WTC11 (cell line): Measurements from ENCODE around the gene TIMM13. TPM values are rescaled to one million over a fixed set of nuclear protein-coding genes. Genes with fewer than 3 reads are reported as not detected.

ENCODE experiments used
- EMX1 ChIP-seq: fragments of 250-450 bp; sonication (Bioruptor Pico); IDR thresholded peaks from 2 replicates; pipeline ENCODE4 v1.8.0; 2021; ENCODE audit warnings: mild to moderate bottlenecking
- MYBL2 ChIP-seq: sonication (generic); formaldehyde crosslinking; IDR thresholded peaks from 2 replicates; pipeline ENCODE4 v1.8.1; 2023; ENCODE audit warnings: mild to moderate bottlenecking, moderate library complexity, missing genetic modification reagents
- NFYB ChIP-seq: sonication (generic); formaldehyde crosslinking; conservative IDR thresholded peaks from 2 replicates; pipeline ENCODE4 v1.8.0; 2022; ENCODE audit warnings: low read depth, missing genetic modification reagents
- RELA ChIP-seq: sonication (generic); formaldehyde crosslinking; IDR thresholded peaks from 2 replicates; pipeline ENCODE4 v1.8.1; 2022; ENCODE audit warnings: missing genetic modification reagents, mild to moderate bottlenecking, borderline replicate concordance
- TEAD4 ChIP-seq: sonication (generic); formaldehyde crosslinking; IDR thresholded peaks from 2 replicates; pipeline ENCODE4 v1.8.0; 2022; ENCODE audit warnings: mild to moderate bottlenecking, missing genetic modification reagents
- total RNA-seq: library from RNA; stranded (reverse); gene quantifications from 3 replicates; pipeline ENCODE4 v1.2.3, GENCODE V29; 2021
- TF ChIP-seq, protein P1 (sequence below): sonication (generic); formaldehyde crosslinking; IDR thresholded peaks from 2 replicates; pipeline ENCODE4 v1.8.0; 2022; ENCODE audit warnings: mild to moderate bottlenecking, missing genetic modification reagents
- TF ChIP-seq, protein P2 (sequence below): sonication (generic); formaldehyde crosslinking; conservative IDR thresholded peaks from 2 replicates; pipeline ENCODE4 v1.8.1; 2022; ENCODE audit warnings: mild to moderate bottlenecking, missing genetic modification reagents
- TF ChIP-seq, protein P3 (sequence below): sonication (generic); formaldehyde crosslinking; IDR thresholded peaks from 2 replicates; pipeline ENCODE4 v1.8.0; 2022; ENCODE audit warnings: missing genetic modification reagents
- TF ChIP-seq, protein P4 (sequence below): sonication (generic); formaldehyde crosslinking; IDR thresholded peaks from 2 replicates; pipeline ENCODE4 v1.8.1; 2023; ENCODE audit warnings: mild to moderate bottlenecking, missing genetic modification reagents, borderline replicate concordance
- TF ChIP-seq, protein P5 (sequence below): sonication (generic); formaldehyde crosslinking; IDR thresholded peaks from 2 replicates; pipeline ENCODE4 v1.8.1; 2022; ENCODE audit warnings: mild to moderate bottlenecking, moderate library complexity, missing genetic modification reagents
- TF ChIP-seq, protein P6 (sequence below): sonication (generic); formaldehyde crosslinking; IDR thresholded peaks from 2 replicates; pipeline ENCODE4 v1.8.1; 2023; ENCODE audit warnings: mild to moderate bottlenecking, missing genetic modification reagents
- TF ChIP-seq, protein P7 (sequence below): sonication (generic); formaldehyde crosslinking; IDR thresholded peaks from 2 replicates; pipeline ENCODE4 v1.8.1; 2023; ENCODE audit warnings: mild to moderate bottlenecking, missing genetic modification reagents
- TF ChIP-seq, protein P8 (sequence below): fragments of 250-450 bp; sonication (Bioruptor Pico); IDR thresholded peaks from 2 replicates; pipeline ENCODE4 v2.1.2; 2022; ENCODE audit warnings: mild to moderate bottlenecking, moderate library complexity
- TF ChIP-seq, protein P9 (sequence below): fragments of 250-450 bp; sonication (Bioruptor Pico); conservative IDR thresholded peaks from 2 replicates; pipeline ENCODE4 v1.9.0; 2021; ENCODE audit warnings: mild to moderate bottlenecking

Gene TIMM13
- total RNA-seq, 1 experiment from 2014 or later, result 342 TPM

DNA sequence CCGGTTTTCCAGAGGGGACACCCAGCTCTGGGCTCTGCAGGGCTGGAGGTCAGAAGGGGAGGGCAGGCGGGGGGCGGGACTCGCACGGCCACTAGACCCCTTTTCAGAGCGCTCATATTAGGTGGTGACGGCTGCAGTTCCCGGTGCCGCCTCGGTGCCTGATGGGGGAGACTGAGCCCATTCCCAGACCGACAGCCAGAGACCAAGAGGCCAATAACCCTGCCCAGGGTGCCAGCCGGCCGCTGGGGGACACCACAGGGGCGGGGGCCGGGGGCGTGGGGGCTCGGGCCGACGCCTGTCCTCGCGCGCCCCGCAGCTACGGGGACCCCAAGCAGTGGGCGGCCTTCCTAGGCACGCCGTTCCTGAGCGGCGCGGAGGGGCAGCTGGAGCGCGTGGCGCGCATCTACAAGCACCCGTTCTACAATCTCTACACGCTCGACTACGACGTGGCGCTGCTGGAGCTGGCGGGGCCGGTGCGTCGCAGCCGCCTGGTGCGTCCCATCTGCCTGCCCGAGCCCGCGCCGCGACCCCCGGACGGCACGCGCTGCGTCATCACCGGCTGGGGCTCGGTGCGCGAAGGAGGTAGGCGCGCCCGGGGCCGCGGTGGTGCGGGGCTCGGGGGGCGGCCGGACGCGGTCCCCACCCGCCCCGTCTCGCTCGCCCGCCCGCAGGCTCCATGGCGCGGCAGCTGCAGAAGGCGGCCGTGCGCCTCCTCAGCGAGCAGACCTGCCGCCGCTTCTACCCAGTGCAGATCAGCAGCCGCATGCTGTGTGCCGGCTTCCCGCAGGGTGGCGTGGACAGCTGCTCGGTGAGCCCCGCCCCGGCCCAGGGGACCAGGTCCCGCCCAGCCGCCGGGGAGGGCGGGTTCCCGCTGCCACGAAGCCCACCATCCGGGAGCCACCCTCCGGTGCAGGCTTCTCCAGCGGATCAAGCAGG is 2.4 kb downstream of the TIMM13 start (continued):
- TF ChIP-seq, protein P1, sequence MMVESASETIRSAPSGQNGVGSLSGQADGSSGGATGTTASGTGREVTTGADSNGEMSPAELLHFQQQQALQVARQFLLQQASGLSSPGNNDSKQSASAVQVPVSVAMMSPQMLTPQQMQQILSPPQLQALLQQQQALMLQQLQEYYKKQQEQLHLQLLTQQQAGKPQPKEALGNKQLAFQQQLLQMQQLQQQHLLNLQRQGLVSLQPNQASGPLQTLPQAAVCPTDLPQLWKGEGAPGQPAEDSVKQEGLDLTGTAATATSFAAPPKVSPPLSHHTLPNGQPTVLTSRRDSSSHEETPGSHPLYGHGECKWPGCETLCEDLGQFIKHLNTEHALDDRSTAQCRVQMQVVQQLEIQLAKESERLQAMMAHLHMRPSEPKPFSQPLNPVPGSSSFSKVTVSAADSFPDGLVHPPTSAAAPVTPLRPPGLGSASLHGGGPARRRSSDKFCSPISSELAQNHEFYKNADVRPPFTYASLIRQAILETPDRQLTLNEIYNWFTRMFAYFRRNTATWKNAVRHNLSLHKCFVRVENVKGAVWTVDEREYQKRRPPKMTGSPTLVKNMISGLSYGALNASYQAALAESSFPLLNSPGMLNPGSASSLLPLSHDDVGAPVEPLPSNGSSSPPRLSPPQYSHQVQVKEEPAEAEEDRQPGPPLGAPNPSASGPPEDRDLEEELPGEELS (CRISPR knock-in tag), result peak; percentile 70; the same call in 1 of the 2 replicates
- TF ChIP-seq, protein P2, sequence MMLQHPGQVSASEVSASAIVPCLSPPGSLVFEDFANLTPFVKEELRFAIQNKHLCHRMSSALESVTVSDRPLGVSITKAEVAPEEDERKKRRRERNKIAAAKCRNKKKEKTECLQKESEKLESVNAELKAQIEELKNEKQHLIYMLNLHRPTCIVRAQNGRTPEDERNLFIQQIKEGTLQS (CRISPR knock-in tag), result no peak
- TF ChIP-seq, protein P3, sequence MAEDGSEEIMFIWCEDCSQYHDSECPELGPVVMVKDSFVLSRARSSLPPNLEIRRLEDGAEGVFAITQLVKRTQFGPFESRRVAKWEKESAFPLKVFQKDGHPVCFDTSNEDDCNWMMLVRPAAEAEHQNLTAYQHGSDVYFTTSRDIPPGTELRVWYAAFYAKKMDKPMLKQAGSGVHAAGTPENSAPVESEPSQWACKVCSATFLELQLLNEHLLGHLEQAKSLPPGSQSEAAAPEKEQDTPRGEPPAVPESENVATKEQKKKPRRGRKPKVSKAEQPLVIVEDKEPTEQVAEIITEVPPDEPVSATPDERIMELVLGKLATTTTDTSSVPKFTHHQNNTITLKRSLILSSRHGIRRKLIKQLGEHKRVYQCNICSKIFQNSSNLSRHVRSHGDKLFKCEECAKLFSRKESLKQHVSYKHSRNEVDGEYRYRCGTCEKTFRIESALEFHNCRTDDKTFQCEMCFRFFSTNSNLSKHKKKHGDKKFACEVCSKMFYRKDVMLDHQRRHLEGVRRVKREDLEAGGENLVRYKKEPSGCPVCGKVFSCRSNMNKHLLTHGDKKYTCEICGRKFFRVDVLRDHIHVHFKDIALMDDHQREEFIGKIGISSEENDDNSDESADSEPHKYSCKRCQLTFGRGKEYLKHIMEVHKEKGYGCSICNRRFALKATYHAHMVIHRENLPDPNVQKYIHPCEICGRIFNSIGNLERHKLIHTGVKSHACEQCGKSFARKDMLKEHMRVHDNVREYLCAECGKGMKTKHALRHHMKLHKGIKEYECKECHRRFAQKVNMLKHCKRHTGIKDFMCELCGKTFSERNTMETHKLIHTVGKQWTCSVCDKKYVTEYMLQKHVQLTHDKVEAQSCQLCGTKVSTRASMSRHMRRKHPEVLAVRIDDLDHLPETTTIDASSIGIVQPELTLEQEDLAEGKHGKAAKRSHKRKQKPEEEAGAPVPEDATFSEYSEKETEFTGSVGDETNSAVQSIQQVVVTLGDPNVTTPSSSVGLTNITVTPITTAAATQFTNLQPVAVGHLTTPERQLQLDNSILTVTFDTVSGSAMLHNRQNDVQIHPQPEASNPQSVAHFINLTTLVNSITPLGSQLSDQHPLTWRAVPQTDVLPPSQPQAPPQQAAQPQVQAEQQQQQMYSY (CRISPR knock-in tag), result no peak
- TF ChIP-seq, protein P4, sequence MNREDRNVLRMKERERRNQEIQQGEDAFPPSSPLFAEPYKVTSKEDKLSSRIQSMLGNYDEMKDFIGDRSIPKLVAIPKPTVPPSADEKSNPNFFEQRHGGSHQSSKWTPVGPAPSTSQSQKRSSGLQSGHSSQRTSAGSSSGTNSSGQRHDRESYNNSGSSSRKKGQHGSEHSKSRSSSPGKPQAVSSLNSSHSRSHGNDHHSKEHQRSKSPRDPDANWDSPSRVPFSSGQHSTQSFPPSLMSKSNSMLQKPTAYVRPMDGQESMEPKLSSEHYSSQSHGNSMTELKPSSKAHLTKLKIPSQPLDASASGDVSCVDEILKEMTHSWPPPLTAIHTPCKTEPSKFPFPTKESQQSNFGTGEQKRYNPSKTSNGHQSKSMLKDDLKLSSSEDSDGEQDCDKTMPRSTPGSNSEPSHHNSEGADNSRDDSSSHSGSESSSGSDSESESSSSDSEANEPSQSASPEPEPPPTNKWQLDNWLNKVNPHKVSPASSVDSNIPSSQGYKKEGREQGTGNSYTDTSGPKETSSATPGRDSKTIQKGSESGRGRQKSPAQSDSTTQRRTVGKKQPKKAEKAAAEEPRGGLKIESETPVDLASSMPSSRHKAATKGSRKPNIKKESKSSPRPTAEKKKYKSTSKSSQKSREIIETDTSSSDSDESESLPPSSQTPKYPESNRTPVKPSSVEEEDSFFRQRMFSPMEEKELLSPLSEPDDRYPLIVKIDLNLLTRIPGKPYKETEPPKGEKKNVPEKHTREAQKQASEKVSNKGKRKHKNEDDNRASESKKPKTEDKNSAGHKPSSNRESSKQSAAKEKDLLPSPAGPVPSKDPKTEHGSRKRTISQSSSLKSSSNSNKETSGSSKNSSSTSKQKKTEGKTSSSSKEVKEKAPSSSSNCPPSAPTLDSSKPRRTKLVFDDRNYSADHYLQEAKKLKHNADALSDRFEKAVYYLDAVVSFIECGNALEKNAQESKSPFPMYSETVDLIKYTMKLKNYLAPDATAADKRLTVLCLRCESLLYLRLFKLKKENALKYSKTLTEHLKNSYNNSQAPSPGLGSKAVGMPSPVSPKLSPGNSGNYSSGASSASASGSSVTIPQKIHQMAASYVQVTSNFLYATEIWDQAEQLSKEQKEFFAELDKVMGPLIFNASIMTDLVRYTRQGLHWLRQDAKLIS (CRISPR knock-in tag), result no peak
- TF ChIP-seq NFYB (CRISPR knock-in tag), result 0 out of 2 replicates have a peak, but pooled peaks have one; percentile 19
- no peak for TF ChIP-seq TEAD4 (CRISPR knock-in tag)
- TF ChIP-seq, protein P5, sequence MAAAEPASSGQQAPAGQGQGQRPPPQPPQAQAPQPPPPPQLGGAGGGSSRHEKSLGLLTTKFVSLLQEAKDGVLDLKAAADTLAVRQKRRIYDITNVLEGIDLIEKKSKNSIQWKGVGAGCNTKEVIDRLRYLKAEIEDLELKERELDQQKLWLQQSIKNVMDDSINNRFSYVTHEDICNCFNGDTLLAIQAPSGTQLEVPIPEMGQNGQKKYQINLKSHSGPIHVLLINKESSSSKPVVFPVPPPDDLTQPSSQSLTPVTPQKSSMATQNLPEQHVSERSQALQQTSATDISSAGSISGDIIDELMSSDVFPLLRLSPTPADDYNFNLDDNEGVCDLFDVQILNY, result no peak
- TF ChIP-seq RELA, result 0 out of 2 replicates have a peak, but pooled peaks have one; percentile 32
- peak; percentile 73; the same call in 1 of the 2 replicates for TF ChIP-seq EMX1
- 0 out of 2 replicates have a peak, but pooled peaks have one; percentile 41 for TF ChIP-seq MYBL2 (CRISPR knock-in tag)
- TF ChIP-seq, protein P6, sequence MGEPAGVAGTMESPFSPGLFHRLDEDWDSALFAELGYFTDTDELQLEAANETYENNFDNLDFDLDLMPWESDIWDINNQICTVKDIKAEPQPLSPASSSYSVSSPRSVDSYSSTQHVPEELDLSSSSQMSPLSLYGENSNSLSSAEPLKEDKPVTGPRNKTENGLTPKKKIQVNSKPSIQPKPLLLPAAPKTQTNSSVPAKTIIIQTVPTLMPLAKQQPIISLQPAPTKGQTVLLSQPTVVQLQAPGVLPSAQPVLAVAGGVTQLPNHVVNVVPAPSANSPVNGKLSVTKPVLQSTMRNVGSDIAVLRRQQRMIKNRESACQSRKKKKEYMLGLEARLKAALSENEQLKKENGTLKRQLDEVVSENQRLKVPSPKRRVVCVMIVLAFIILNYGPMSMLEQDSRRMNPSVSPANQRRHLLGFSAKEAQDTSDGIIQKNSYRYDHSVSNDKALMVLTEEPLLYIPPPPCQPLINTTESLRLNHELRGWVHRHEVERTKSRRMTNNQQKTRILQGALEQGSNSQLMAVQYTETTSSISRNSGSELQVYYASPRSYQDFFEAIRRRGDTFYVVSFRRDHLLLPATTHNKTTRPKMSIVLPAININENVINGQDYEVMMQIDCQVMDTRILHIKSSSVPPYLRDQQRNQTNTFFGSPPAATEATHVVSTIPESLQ (CRISPR knock-in tag), result no peak
- TF ChIP-seq, protein P7, sequence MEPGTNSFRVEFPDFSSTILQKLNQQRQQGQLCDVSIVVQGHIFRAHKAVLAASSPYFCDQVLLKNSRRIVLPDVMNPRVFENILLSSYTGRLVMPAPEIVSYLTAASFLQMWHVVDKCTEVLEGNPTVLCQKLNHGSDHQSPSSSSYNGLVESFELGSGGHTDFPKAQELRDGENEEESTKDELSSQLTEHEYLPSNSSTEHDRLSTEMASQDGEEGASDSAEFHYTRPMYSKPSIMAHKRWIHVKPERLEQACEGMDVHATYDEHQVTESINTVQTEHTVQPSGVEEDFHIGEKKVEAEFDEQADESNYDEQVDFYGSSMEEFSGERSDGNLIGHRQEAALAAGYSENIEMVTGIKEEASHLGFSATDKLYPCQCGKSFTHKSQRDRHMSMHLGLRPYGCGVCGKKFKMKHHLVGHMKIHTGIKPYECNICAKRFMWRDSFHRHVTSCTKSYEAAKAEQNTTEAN (CRISPR knock-in tag), result 0 out of 2 replicates have a peak, but pooled peaks have one; percentile 39
- TF ChIP-seq, protein P8, sequence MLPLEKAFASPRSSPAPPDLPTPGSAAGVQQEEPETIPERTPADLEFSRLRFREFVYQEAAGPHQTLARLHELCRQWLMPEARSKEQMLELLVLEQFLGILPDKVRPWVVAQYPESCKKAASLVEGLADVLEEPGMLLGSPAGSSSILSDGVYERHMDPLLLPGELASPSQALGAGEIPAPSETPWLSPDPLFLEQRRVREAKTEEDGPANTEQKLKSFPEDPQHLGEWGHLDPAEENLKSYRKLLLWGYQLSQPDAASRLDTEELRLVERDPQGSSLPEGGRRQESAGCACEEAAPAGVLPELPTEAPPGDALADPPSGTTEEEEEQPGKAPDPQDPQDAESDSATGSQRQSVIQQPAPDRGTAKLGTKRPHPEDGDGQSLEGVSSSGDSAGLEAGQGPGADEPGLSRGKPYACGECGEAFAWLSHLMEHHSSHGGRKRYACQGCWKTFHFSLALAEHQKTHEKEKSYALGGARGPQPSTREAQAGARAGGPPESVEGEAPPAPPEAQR (CRISPR knock-in tag), result no peak
- TF ChIP-seq, protein P9, sequence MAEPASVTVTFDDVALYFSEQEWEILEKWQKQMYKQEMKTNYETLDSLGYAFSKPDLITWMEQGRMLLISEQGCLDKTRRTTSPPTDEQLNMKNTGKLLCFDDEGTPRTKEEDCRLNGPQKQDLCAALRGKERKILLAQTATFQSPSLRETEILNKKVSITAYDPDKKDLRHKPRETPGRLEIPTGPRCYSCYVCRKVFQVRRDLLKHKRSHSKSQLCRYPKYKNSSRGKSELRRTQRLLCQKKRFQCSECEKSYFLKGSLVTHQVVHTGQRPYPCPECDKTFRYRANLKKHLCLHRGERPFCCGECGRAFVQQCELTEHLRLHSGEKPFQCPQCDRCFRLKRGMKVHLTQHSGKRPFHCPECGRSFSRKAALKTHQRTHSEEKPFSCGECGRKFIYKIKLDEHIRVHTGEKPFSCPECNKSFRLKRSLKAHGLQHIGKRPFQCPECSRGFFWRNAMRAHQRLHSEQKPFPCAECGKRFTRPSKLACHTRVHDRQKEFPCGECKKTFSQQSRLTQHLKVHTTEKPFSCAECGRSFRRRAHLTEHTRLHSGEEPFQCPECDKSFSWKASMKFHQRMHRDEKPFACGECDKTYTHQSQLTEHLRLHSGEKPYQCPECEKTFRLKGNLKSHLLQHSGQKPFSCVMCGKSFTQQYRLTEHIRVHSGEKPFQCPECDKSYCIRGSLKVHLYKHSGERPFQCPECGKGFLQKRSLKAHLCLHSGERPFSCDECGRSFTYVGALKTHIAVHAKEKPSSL (CRISPR knock-in tag), result no peak; the same call in 1 of the 2 replicates
